Fibroblast of the conjunctiva (primary cell): Measurements from ENCODE around the gene UCP3.

Experiments used
- DNase-seq: peaks from one replicate; pipeline ENCODE4 v3.0.0-alpha.2; 2010; ENCODE audit warnings: low read depth

Gene UCP3

DNA sequence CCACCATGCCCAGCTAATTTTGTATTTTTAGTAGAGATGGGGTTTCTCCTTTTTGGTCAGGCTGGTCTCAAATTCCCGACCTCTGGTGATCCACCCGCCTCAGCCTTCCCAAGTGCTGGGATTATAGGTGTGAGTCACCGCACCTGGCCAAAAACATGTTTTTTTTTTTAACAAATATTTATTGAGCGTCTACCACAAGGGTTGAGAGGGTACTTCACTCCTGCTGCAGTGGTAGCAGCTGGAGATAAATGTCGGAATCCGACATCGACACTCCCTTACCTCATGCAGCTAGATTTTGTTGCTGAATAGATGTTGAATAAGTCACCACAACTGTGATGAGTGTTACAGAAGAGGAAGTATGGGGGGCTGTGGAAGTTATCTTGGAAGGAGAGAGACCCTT, 57.1 kb downstream of the UCP3 start:
- DNase-seq = no peak

DNA sequence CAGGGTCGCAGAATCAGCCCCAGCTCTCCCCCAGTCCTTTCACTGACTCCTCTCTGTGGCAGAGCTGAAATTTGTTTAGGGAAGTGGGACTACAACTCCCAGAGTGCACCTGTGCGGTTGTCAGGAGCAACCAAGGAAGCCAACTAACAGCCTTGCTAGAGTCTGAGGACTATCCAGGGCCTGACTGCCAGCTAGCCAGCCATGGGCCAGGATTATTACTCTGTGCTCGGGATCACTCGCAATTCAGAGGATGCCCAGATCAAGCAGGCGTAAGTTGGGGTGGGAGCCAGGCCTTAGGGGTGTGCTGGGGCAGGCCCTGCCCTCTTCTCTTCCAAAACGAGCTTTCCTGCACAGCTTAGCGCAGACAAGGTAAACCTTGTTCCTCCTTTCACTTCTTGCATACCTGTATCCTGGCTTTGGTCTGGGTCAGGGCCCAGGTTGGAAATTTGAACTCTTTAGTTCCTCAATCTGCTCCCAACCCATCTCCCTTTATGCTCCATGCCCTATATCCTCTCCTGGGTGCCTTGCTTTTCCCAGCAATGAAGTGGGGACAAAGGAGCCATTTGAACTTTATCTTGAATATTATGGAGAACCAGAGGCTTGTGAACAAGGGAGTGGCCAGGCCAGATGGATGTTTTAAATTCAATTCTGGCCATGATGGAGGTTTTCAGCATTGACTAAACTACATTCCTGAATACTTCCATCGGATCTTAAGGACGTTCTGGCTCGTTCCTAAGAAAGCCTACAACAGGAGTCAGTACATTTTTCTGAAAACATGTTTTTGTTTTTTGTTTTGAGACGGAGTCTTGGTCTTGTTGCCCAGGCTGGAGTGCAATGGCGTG, 57.8 kb downstream of the UCP3 start, which contains the start of gene DNAJB13:
Gene DNAJB13, plus strand, starts transcription at position 158 of the 842 bp plus-strand sequence. Its CDS starts 44 bp downstream, at position 202.
- DNase-seq = no peak
